Astrocyte (in vitro differentiated cells and primary cell): ENCODE results near the gene PTK6. TPM values are rescaled to one million over a fixed set of nuclear protein-coding genes. Genes with fewer than 3 reads are reported as not detected.

Experiments
- DNase-seq: peaks from one replicate; pipeline ENCODE4 v3.0.0-alpha.2; 2010; ENCODE audit warnings: low read depth
- FAIRE-seq: peaks from 2 replicates; lab custom pipeline; 2011; peaks lifted over from hg19 to GRCh38; lab: Jason Lieb, UNC
- H2AFZ ChIP-seq: 2 replicates; pipeline ENCODE4 v1.6.0; 2012; ENCODE audit warnings: low read depth, low read length, inconsistent platforms
- H3K27ac ChIP-seq: 2 replicates; pipeline ENCODE4 v1.5.1; 2011; ENCODE audit warnings: low read depth, low read length, inconsistent platforms
- H3K27me3 ChIP-seq: 2 replicates; pipeline ENCODE4 v1.6.0; 2011; ENCODE audit warnings: low read length, inconsistent platforms; ENCODE audit not compliant: insufficient read depth
- H3K36me3 ChIP-seq: 2 replicates; pipeline ENCODE4 v1.5.1; 2011; ENCODE audit warnings: low read length, inconsistent platforms; ENCODE audit not compliant: insufficient read depth
- H3K4me1 ChIP-seq: 2 replicates; pipeline ENCODE4 v1.5.1; 2011; ENCODE audit warnings: low read length, inconsistent platforms; ENCODE audit not compliant: insufficient read depth
- H3K4me2 ChIP-seq: 2 replicates; pipeline ENCODE4 v1.6.0; 2012; ENCODE audit warnings: low read length, inconsistent platforms
- H3K4me3 ChIP-seq: 2 replicates; pipeline ENCODE4 v1.5.1; 2011; ENCODE audit warnings: low read depth, mild to moderate bottlenecking, low read length, inconsistent platforms; ENCODE audit not compliant: insufficient read depth
- H3K79me2 ChIP-seq: 2 replicates; pipeline ENCODE4 v1.6.0; 2012; ENCODE audit warnings: mild to moderate bottlenecking, low read length, inconsistent platforms; ENCODE audit not compliant: insufficient read depth
- H3K9ac ChIP-seq: 2 replicates; pipeline ENCODE4 v1.6.0; 2012; ENCODE audit warnings: mild to moderate bottlenecking, low read length, inconsistent platforms
- H3K9me3 ChIP-seq: 2 replicates; pipeline ENCODE4 v1.5.1; 2012; ENCODE audit warnings: low read depth, mild to moderate bottlenecking, low read length, inconsistent platforms; ENCODE audit not compliant: insufficient read depth
- H4K20me1 ChIP-seq: 2 replicates; pipeline ENCODE4 v1.6.0; 2012; ENCODE audit warnings: low read length, inconsistent platforms; ENCODE audit not compliant: insufficient read depth
- H3K27ac Mint-ChIP-seq: one replicate; pipeline ENCODE4 v1.8.0; 2021; ENCODE audit warnings: mild to moderate bottlenecking, mixed read lengths; ENCODE audit not compliant: unreplicated experiment
- H3K27me3 Mint-ChIP-seq: one replicate; pipeline ENCODE4 v1.8.0; 2021; ENCODE audit warnings: low read depth, mixed read lengths; ENCODE audit not compliant: unreplicated experiment
- H3K36me3 Mint-ChIP-seq: one replicate; pipeline ENCODE4 v1.8.0; 2021; ENCODE audit warnings: low read depth, mixed read lengths; ENCODE audit not compliant: unreplicated experiment
- H3K4me1 Mint-ChIP-seq: one replicate; pipeline ENCODE4 v1.8.0; 2021; ENCODE audit warnings: low read depth, mixed read lengths; ENCODE audit not compliant: unreplicated experiment
- H3K4me3 Mint-ChIP-seq: one replicate; pipeline ENCODE4 v1.8.0; 2021; ENCODE audit warnings: mild to moderate bottlenecking, moderate library complexity, mixed read lengths; ENCODE audit not compliant: unreplicated experiment
- H3K9me3 Mint-ChIP-seq: one replicate; pipeline ENCODE4 v1.8.0; 2021; ENCODE audit warnings: mild to moderate bottlenecking, mixed read lengths; ENCODE audit not compliant: unreplicated experiment
- CTCF ChIP-seq: IDR thresholded peaks from 2 replicates; pipeline ENCODE4 v1.5.1; 2011; ENCODE audit warnings: low read depth, mild to moderate bottlenecking, inconsistent platforms, low read length, moderate library complexity; ENCODE audit not compliant: insufficient read depth
- EZH2 ChIP-seq: IDR thresholded peaks from 2 replicates; pipeline ENCODE4 v1.6.1; 2012; ENCODE audit warnings: mild to moderate bottlenecking, low read length, inconsistent platforms; ENCODE audit not compliant: insufficient read depth
- total RNA-seq: library from RNA; stranded (reverse); gene quantifications from 2 replicates; pipeline ENCODE4 v1.2.1, GENCODE V29; 2021

Gene PTK6
- total RNA-seq, 1 donor from 2014 or later = 0.18 TPM

- DNase-seq (no peak), FAIRE-seq (no peak)
- Histone ChIP-seq H3K4me2 (no peak overlapping the region), H3K9me3 (no peaks in the 10 kb centered on the region), H3K4me1 (no peaks in the 10 kb centered on the region), H3K27me3 (peaks cover 4% of the 10 kb centered on the region), H4K20me1 (no peaks in the 10 kb centered on the region), H3K36me3 (no peaks in the 10 kb centered on the region), H3K27ac (no peak overlapping the region), H3K79me2 (no peaks in the 10 kb centered on the region), H2AFZ (no peak overlapping the region), H3K4me3 (no peak overlapping the region), H3K9ac (no peak overlapping the region)
- H3K36me3 Mint-ChIP-seq = peaks cover 2% of the 10 kb centered on the region
- TF ChIP-seq EZH2 (no peak), CTCF (no peak)
- no peaks in the 10 kb centered on the region for H3K4me1 Mint-ChIP-seq
- H3K27me3 Mint-ChIP-seq = peaks cover 16% of the 10 kb centered on the region
- no peak overlapping the region for H3K4me3 Mint-ChIP-seq
- H3K27ac Mint-ChIP-seq = no peak overlapping the region
- H3K9me3 Mint-ChIP-seq = peaks cover 5% of the 10 kb centered on the region
Measured at GRCh38 chr20:63491635-63492230, 45.4 kb downstream of the PTK6 start.

- no peak for FAIRE-seq
- TF ChIP-seq CTCF (no peak), EZH2 (no peak)
- H2AFZ ChIP-seq = no peak overlapping the region
- peaks cover 4% of the 10 kb centered on the region for H3K36me3 Mint-ChIP-seq
- no peak overlapping the region for H3K9ac ChIP-seq
- no peak overlapping the region for H3K27ac Mint-ChIP-seq
- no peaks in the 10 kb centered on the region for H4K20me1 ChIP-seq
- H3K9me3 ChIP-seq = no peaks in the 10 kb centered on the region
- H3K4me1 ChIP-seq = no peaks in the 10 kb centered on the region
- no peak overlapping the region for H3K4me3 Mint-ChIP-seq
- H3K4me1 Mint-ChIP-seq = no peaks in the 10 kb centered on the region
- H3K27ac ChIP-seq = no peak overlapping the region
- H3K4me3 ChIP-seq = no peak overlapping the region
- peaks cover 4% of the 10 kb centered on the region for H3K27me3 ChIP-seq
- peaks cover 18% of the 10 kb centered on the region for H3K27me3 Mint-ChIP-seq
- H3K79me2 ChIP-seq = no peaks in the 10 kb centered on the region
- H3K9me3 Mint-ChIP-seq = peaks cover 8% of the 10 kb centered on the region
- DNase-seq = no peak
- H3K4me2 ChIP-seq = no peak overlapping the region
- H3K36me3 ChIP-seq = no peaks in the 10 kb centered on the region
Measured at GRCh38 chr20:63491078-63491477, 46.1 kb downstream of the PTK6 start.

- no peaks in the 10 kb centered on the region for H3K36me3 ChIP-seq
- no peaks in the 10 kb centered on the region for H3K79me2 ChIP-seq
- no peaks in the 10 kb centered on the region for H3K4me1 ChIP-seq
- peaks cover 8% of the 10 kb centered on the region for H3K9me3 Mint-ChIP-seq
- no peak overlapping the region for H3K4me3 ChIP-seq
- H3K27me3 Mint-ChIP-seq = peaks cover 22% of the 10 kb centered on the region
- TF ChIP-seq CTCF (no peak), EZH2 (no peak)
- no peak overlapping the region for H2AFZ ChIP-seq
- no peak overlapping the region for H3K27ac Mint-ChIP-seq
- H4K20me1 ChIP-seq = no peaks in the 10 kb centered on the region
- no peaks in the 10 kb centered on the region for H3K9me3 ChIP-seq
- no peak overlapping the region for H3K27ac ChIP-seq
- H3K27me3 ChIP-seq = peaks cover 4% of the 10 kb centered on the region
- no peak overlapping the region for H3K4me2 ChIP-seq
- no peak for FAIRE-seq
- no peak overlapping the region for H3K9ac ChIP-seq
- no peak for DNase-seq
- H3K4me3 Mint-ChIP-seq = no peak overlapping the region
- H3K36me3 Mint-ChIP-seq = peaks cover 5% of the 10 kb centered on the region
- no peaks in the 10 kb centered on the region for H3K4me1 Mint-ChIP-seq
Measured at GRCh38 chr20:63490416-63490815, 46.8 kb downstream of the PTK6 start.
